Gastroesophageal sphincter (tissue), 3 donors: ENCODE results near the gene IQGAP1.

ENCODE experiments used
- POLR2A ChIP-seq, 2 donors: fragments of 450-650 bp; IDR thresholded peaks; one replicate each; pipeline ENCODE4 v1.6.1; 2017; ENCODE audit warnings: antibody characterized with exemption in 2 of 2, mild to moderate bottlenecking in 2 of 2, moderate library complexity in 1 of 2
- POLR2AphosphoS5 ChIP-seq: sonication (generic); formaldehyde crosslinking; IDR thresholded peaks from one replicate; pipeline ENCODE4 v1.6.1; 2017; ENCODE audit warnings: antibody characterized with exemption
- TF ChIP-seq, protein P1 (sequence below), 4 experiments: fragments of 200-600 bp in 2 of 4; fragments of 450-650 bp in 2 of 4; sonication (generic) in 1 of 4; IDR thresholded peaks; one replicate each; pipeline ENCODE4 v1.5.1; 2017 to 2019; ENCODE audit warnings: antibody characterized with exemption in 4 of 4, mild to moderate bottlenecking in 2 of 4, moderate library complexity in 2 of 4

DNA sequence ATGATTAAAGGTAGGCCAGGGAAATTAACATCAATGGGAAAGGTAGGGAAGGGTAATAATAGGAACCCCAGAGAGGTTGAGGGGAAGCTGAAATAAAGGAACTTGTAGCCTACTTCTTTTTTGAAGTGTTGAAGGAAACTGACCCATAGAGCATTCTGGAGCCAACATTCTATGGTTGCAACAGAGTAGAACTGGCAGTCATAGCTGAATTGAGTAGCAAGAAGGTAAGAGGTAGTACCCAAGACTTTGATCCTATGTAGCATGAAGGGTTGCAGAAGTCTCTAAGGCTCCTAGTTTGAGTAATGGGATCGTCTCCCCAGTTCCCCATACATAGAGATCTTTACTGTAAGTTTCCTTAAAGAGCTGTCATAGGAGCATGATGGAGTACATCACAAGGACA is 43.4 kb upstream of the IQGAP1 start:
- TF ChIP-seq, protein P1, sequence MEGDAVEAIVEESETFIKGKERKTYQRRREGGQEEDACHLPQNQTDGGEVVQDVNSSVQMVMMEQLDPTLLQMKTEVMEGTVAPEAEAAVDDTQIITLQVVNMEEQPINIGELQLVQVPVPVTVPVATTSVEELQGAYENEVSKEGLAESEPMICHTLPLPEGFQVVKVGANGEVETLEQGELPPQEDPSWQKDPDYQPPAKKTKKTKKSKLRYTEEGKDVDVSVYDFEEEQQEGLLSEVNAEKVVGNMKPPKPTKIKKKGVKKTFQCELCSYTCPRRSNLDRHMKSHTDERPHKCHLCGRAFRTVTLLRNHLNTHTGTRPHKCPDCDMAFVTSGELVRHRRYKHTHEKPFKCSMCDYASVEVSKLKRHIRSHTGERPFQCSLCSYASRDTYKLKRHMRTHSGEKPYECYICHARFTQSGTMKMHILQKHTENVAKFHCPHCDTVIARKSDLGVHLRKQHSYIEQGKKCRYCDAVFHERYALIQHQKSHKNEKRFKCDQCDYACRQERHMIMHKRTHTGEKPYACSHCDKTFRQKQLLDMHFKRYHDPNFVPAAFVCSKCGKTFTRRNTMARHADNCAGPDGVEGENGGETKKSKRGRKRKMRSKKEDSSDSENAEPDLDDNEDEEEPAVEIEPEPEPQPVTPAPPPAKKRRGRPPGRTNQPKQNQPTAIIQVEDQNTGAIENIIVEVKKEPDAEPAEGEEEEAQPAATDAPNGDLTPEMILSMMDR (IDR thresholded peaks at IDR 0.05), result no peak
- no peak for TF ChIP-seq POLR2AphosphoS5
- no peak for TF ChIP-seq POLR2A (IDR thresholded peaks at IDR 0.05)
